ENCODE data around the gene SHROOM4.

The SHROOM4 gene

GRCh38 chrX:50779694-50780093 lies 34.3 kb downstream of the SHROOM4 start:
- DNase-seq (ENCODE audit: insufficient read length, low spot score) (no peak), FAIRE-seq (no peak)

- FAIRE-seq (no peak), DNase-seq (ENCODE audit: insufficient read length, low spot score) (no peak)
These were observed 35.7 kb downstream of the SHROOM4 start for GRCh38 chrX:50778272-50778671.

GRCh38 chrX:50776248-50776647 lies 37.7 kb downstream of the SHROOM4 start:
- FAIRE-seq = no peak

GRCh38 chrX:50771382-50771781 lies 42.6 kb downstream of the SHROOM4 start:
- no peak for FAIRE-seq
- no peak for DNase-seq (ENCODE audit: insufficient read length, low spot score)

More at GRCh38 chrX:50776248-50776647, 37.7 kb downstream of the SHROOM4 start:
- no peak for DNase-seq (ENCODE audit: insufficient read length, low spot score)

GRCh38 chrX:50770702-50771101 lies 43.3 kb downstream of the SHROOM4 start:
- DNase-seq (ENCODE audit: insufficient read length, low spot score) = no peak
- no peak for FAIRE-seq

GRCh38 chrX:50769389-50770063 lies 44.5 kb downstream of the SHROOM4 start:
- FAIRE-seq (no peak), DNase-seq (ENCODE audit: insufficient read length, low spot score) (no peak)

- FAIRE-seq (no peak), DNase-seq (ENCODE audit: insufficient read length, low spot score) (no peak)
These were observed 45.2 kb downstream of the SHROOM4 start for GRCh38 chrX:50768801-50769200.

- FAIRE-seq (no peak), DNase-seq (ENCODE audit: insufficient read length, low spot score) (no peak)
These were observed 48.0 kb downstream of the SHROOM4 start for GRCh38 chrX:50765986-50766385.

GRCh38 chrX:50762578-50762977 lies 51.4 kb downstream of the SHROOM4 start:
- no peak for FAIRE-seq
- DNase-seq (ENCODE audit: insufficient read length, low spot score) = no peak

GRCh38 chrX:50756276-50756675 lies 57.7 kb downstream of the SHROOM4 start:
- FAIRE-seq (no peak), DNase-seq (ENCODE audit: insufficient read length, low spot score) (no peak)

GRCh38 chrX:50751091-50751490 lies 62.9 kb downstream of the SHROOM4 start:
- FAIRE-seq (no peak), DNase-seq (ENCODE audit: insufficient read length, low spot score) (no peak)

GRCh38 chrX:50747471-50747900 lies 66.5 kb downstream of the SHROOM4 start:
- FAIRE-seq (no peak), DNase-seq (ENCODE audit: insufficient read length, low spot score) (no peak)

- DNase-seq (ENCODE audit: insufficient read length, low spot score) = no peak
- FAIRE-seq = no peak
These were observed 77.3 kb downstream of the SHROOM4 start for GRCh38 chrX:50736656-50737055.

- FAIRE-seq = no peak
- DNase-seq (ENCODE audit: insufficient read length, low spot score) = no peak
These were observed 87.7 kb downstream of the SHROOM4 start for GRCh38 chrX:50726296-50726695.

GRCh38 chrX:50725310-50725709 lies 88.7 kb downstream of the SHROOM4 start:
- DNase-seq (ENCODE audit: insufficient read length, low spot score) (no peak), FAIRE-seq (no peak)

GRCh38 chrX:50723006-50723405 lies 91.0 kb downstream of the SHROOM4 start:
- FAIRE-seq = no peak
- no peak for DNase-seq (ENCODE audit: insufficient read length, low spot score)

GRCh38 chrX:50721764-50722521 lies 92.1 kb downstream of the SHROOM4 start:
- DNase-seq (ENCODE audit: insufficient read length, low spot score) (no peak), FAIRE-seq (no peak)

GRCh38 chrX:50719614-50720013 lies 94.4 kb downstream of the SHROOM4 start:
- FAIRE-seq = no peak
- no peak for DNase-seq (ENCODE audit: insufficient read length, low spot score)

GRCh38 chrX:50718776-50719175 lies 95.2 kb downstream of the SHROOM4 start:
- FAIRE-seq = no peak
- no peak for DNase-seq (ENCODE audit: insufficient read length, low spot score)

- FAIRE-seq = no peak
- no peak for DNase-seq (ENCODE audit: insufficient read length, low spot score)
These were observed 97.3 kb downstream of the SHROOM4 start for GRCh38 chrX:50716706-50717105.

GRCh38 chrX:50712777-50713176 lies 101.2 kb downstream of the SHROOM4 start:
- DNase-seq (ENCODE audit: insufficient read length, low spot score) = no peak

GRCh38 chrX:50711907-50712306 lies 102.1 kb downstream of the SHROOM4 start:
- FAIRE-seq = no peak
- DNase-seq (ENCODE audit: insufficient read length, low spot score) = no peak

More at GRCh38 chrX:50712777-50713176, 101.2 kb downstream of the SHROOM4 start:
- FAIRE-seq = no peak
